Liver (tissue), 9 donors: ENCODE measurements around the gene NSUN2. TPM values are rescaled to one million over a fixed set of nuclear protein-coding genes. Genes with fewer than 3 reads are reported as not detected.

ENCODE experiments used
- DNase-seq: peaks from one replicate; pipeline ENCODE4 v3.0.0-alpha.2; 2017; ENCODE audit warnings: low spot score
- H3K27ac ChIP-seq, 2 donors: one replicate each; pipeline ENCODE4 v1.7.0; 2013; ENCODE audit warnings: inconsistent platforms in 2 of 2, low read length in 2 of 2, control low read depth in 1 of 2, low read depth in 1 of 2, mild to moderate bottlenecking in 1 of 2
- H3K27me3 ChIP-seq, 4 donors: one replicate each; pipeline versions ENCODE4 v1.6.1 to v1.7.0; 2013; ENCODE audit warnings: low read length in 3 of 4, inconsistent platforms in 1 of 4, mild to moderate bottlenecking in 1 of 4, moderate library complexity in 1 of 4; ENCODE audit not compliant: control insufficient read depth in 4 of 4, insufficient read depth in 4 of 4
- H3K36me3 ChIP-seq, 4 donors: one replicate each; pipeline versions ENCODE4 v1.6.1 to v1.7.0; 2013; ENCODE audit warnings: low read length in 3 of 4, mild to moderate bottlenecking in 3 of 4, low read depth in 1 of 4, moderate library complexity in 1 of 4; ENCODE audit not compliant: control insufficient read depth in 4 of 4, insufficient read depth in 3 of 4
- H3K4me1 ChIP-seq, 4 donors: one replicate each; pipeline versions ENCODE4 v1.6.1 to v1.7.0; 2013; ENCODE audit warnings: low read length in 3 of 4, mild to moderate bottlenecking in 3 of 4, moderate library complexity in 1 of 4; ENCODE audit not compliant: control insufficient read depth in 4 of 4, insufficient read depth in 4 of 4
- H3K4me3 ChIP-seq, 3 donors: one replicate each; pipeline versions ENCODE4 v1.6.1 to v1.7.0; 2013; ENCODE audit warnings: low read length in 3 of 3, control low read depth in 1 of 3, low read depth in 1 of 3, mild to moderate bottlenecking in 1 of 3
- H3K9ac ChIP-seq, 2 donors: one replicate each; pipeline ENCODE4 v1.7.0; 2013; ENCODE audit warnings: low read length in 2 of 2, mild to moderate bottlenecking in 2 of 2, moderate library complexity in 2 of 2, control low read depth in 1 of 2, low read depth in 1 of 2
- H3K9me3 ChIP-seq, 4 donors: one replicate each; pipeline versions ENCODE4 v1.6.1 to v1.7.0; 2013; ENCODE audit warnings: low read length in 3 of 4; ENCODE audit not compliant: control insufficient read depth in 4 of 4
- ATF3 ChIP-seq: IDR thresholded peaks from 2 replicates; pipeline ENCODE4 v1.6.1; 2016; ENCODE audit warnings: antibody characterized with exemption
- CTCF ChIP-seq: fragments of 150-350 bp; IDR thresholded peaks from 2 replicates; pipeline ENCODE4 v1.5.1; 2017; ENCODE audit warnings: improper control_type of control experiment, low read depth, low read length; ENCODE audit not compliant: missing input control
- EGR1 ChIP-seq, 2 donors: IDR thresholded peaks; 2 replicates each; pipeline ENCODE4 v1.6.1; 2016 to 2018; ENCODE audit warnings: antibody characterized with exemption in 2 of 2, low read depth in 2 of 2
- FOXA1 ChIP-seq: IDR thresholded peaks from 2 replicates; pipeline ENCODE4 v1.6.1; 2016; ENCODE audit warnings: antibody characterized with exemption
- FOXA2 ChIP-seq: IDR thresholded peaks from 2 replicates; pipeline ENCODE4 v1.6.1; 2016; ENCODE audit warnings: antibody characterized with exemption
- GABPA ChIP-seq, 2 donors: IDR thresholded peaks in 1 of 2; conservative IDR thresholded peaks in 1 of 2; 2 replicates each; pipeline ENCODE4 v1.6.1; 2016; ENCODE audit warnings: antibody characterized with exemption in 2 of 2, mild to moderate bottlenecking in 1 of 2, moderate library complexity in 1 of 2
- HNF4A ChIP-seq, 2 donors: conservative IDR thresholded peaks; 2 replicates each; pipeline ENCODE4 v1.6.1; 2016; ENCODE audit warnings: antibody characterized with exemption in 2 of 2, mild to moderate bottlenecking in 2 of 2
- HNF4G ChIP-seq: IDR thresholded peaks from 2 replicates; pipeline ENCODE4 v1.6.1; 2016; ENCODE audit warnings: antibody characterized with exemption
- JUND ChIP-seq, 2 donors: IDR thresholded peaks; 2 replicates each; pipeline ENCODE4 v1.6.1; 2016; ENCODE audit warnings: antibody characterized with exemption in 2 of 2
- MAX ChIP-seq: IDR thresholded peaks from 2 replicates; pipeline ENCODE4 v1.6.1; 2016; ENCODE audit warnings: antibody characterized with exemption
- NR2F2 ChIP-seq: IDR thresholded peaks from 2 replicates; pipeline ENCODE4 v1.6.1; 2016; ENCODE audit warnings: antibody characterized with exemption
- RAD21 ChIP-seq, 2 donors: IDR thresholded peaks; 2 replicates each; pipeline ENCODE4 v1.6.1; 2016; ENCODE audit warnings: antibody characterized with exemption in 2 of 2, mild to moderate bottlenecking in 2 of 2
- REST ChIP-seq: IDR thresholded peaks from 2 replicates; pipeline ENCODE4 v1.6.1; 2016; ENCODE audit warnings: antibody characterized with exemption, mild to moderate bottlenecking
- RXRA ChIP-seq, 2 donors: IDR thresholded peaks; 2 replicates each; pipeline ENCODE4 v1.6.1; 2017 to 2018; ENCODE audit warnings: antibody characterized with exemption in 2 of 2, mild to moderate bottlenecking in 1 of 2
- SP1 ChIP-seq: IDR thresholded peaks from 2 replicates; pipeline ENCODE4 v1.6.1; 2018; ENCODE audit warnings: antibody characterized with exemption, mild to moderate bottlenecking
- TAF1 ChIP-seq: conservative IDR thresholded peaks from 2 replicates; pipeline ENCODE4 v1.6.1; 2016; ENCODE audit warnings: antibody characterized with exemption, mild to moderate bottlenecking
- YY1 ChIP-seq: IDR thresholded peaks from 2 replicates; pipeline ENCODE4 v1.6.1; 2016; ENCODE audit warnings: antibody characterized with exemption, mild to moderate bottlenecking
- ZBTB33 ChIP-seq: IDR thresholded peaks from 2 replicates; pipeline ENCODE4 v1.6.1; 2016; ENCODE audit warnings: antibody characterized with exemption
- WGBS: extraction: QIAGEN DNeasy Blood & Tissue Kit; methylation state at CpG from one replicate; pipeline ENCODE4 v1.1.7; 2013; 5-methylcytosine and 5-hydroxymethylcytosine counted together
- polyA plus RNA-seq, 2 donors: library from polyadenylated mRNA; stranded (reverse) in 1 of 2; unstranded in 1 of 2; fragments of 200-250 nt in 1 of 2; fragments of >200 nt in 1 of 2; fragmentation: Nextera tagmentation in 1 of 2; extraction: Ambion mirVana in 1 of 2; gene quantifications; one replicate each; pipeline versions ENCODE4 v1.2.1 to v1.2.3, GENCODE V29; 2013 to 2015
- total RNA-seq, 2 donors: library from RNA; depleted of rRNA; stranded (reverse); fragments of >200 nt; gene quantifications; one replicate each; pipeline ENCODE4 v1.2.3, GENCODE V29; 2014
- donor health status: healthy.
- donor health status: healthy.
- donor health status: healthy.
- donor health status: healthy.
- donor health status: healthy.

The NSUN2 gene
- total and polyA plus RNA-seq, 4 donors: 26.9 to 52.2 (median 28.1) TPM

GRCh38 chr5:6603643-6604042, 29.2 kb downstream of the NSUN2 start (continued):
- TF ChIP-seq CTCF (no peak), SP1 (peak; percentile 97), JUND (IDR thresholded peaks at IDR 0.05) (peak in 1 of 2 donors; percentile 83), ATF3 (no peak), YY1 (no peak), NR2F2 (no peak)

GRCh38 chr5:6602441-6602840, 30.4 kb downstream of the NSUN2 start:
- WGBS: 92% methylated on average over 7 of the region's 7 CpGs
- DNase-seq: no peak
- H3K27me3 ChIP-seq: no peaks in the 10 kb centered on the region
- H3K4me1 ChIP-seq: peaks cover 5 to 28% (median 17%) of the 10 kb centered on the region in 4 donors
- H3K36me3 ChIP-seq: peaks cover 4 to 66% (median 38%) of the 10 kb centered on the region in 4 donors
- H3K27ac ChIP-seq: peak overlapping the region; percentile 67 to 79
- no peaks in the 10 kb centered on the region for H3K9me3 ChIP-seq
- H3K9ac ChIP-seq: no peak overlapping the region
- TF ChIP-seq RXRA (IDR thresholded peaks at IDR 0.05) (no peak), FOXA1 (no peak), GABPA (IDR thresholded peaks at IDR 0.05 in 1 of 2, conservative IDR thresholded peaks at IDR 0.05 in 1 of 2) (no peak), ZBTB33 (no peak), EGR1 (IDR thresholded peaks at IDR 0.05; ENCODE audit: low read depth in 2 of 2) (no peak), HNF4A (conservative IDR thresholded peaks at IDR 0.05) (no peak), MAX (no peak), FOXA2 (no peak)
- H3K4me3 ChIP-seq: no peak overlapping the region

- 96% methylated on average over 11 of the region's 11 CpGs for WGBS
- H3K4me3 ChIP-seq: no peak overlapping the region
- no peak for DNase-seq
- peaks cover 4 to 59% (median 35%) of the 10 kb centered on the region in 4 donors for H3K36me3 ChIP-seq
- no peaks in the 10 kb centered on the region for H3K27me3 ChIP-seq
- peak overlapping the region; percentile 21 to 67 for H3K27ac ChIP-seq
- no peaks in the 10 kb centered on the region for H3K9me3 ChIP-seq
- H3K4me1 ChIP-seq: peaks cover 9 to 35% (median 20%) of the 10 kb centered on the region in 4 donors
- no peak overlapping the region for H3K9ac ChIP-seq
- TF ChIP-seq ATF3 (no peak), CTCF (no peak), JUND (IDR thresholded peaks at IDR 0.05) (no peak), FOXA1 (no peak), GABPA (IDR thresholded peaks at IDR 0.05 in 1 of 2, conservative IDR thresholded peaks at IDR 0.05 in 1 of 2) (no peak), NR2F2 (no peak), HNF4A (conservative IDR thresholded peaks at IDR 0.05) (no peak), EGR1 (IDR thresholded peaks at IDR 0.05; ENCODE audit: low read depth in 2 of 2) (no peak), RAD21 (IDR thresholded peaks at IDR 0.05) (no peak), SP1 (no peak), RXRA (IDR thresholded peaks at IDR 0.05) (no peak), REST (no peak), FOXA2 (no peak), TAF1 (no peak), YY1 (no peak), MAX (no peak), HNF4G (no peak)
Observed at GRCh38 chr5:6601816-6602215, 31.0 kb downstream of the NSUN2 start.
